Astrocyte (in vitro differentiated cells and primary cell): Measurements from ENCODE around the gene CLTCL1.
"Not testable (repeated sequence)": the region's sequence is repeated elsewhere in the genome, so short reads cannot be mapped to it uniquely, and the experiment has no call there.

ENCODE experiments used
- EZH2 ChIP-seq: IDR thresholded peaks from 2 replicates; pipeline ENCODE4 v1.6.1; 2012; ENCODE audit warnings: mild to moderate bottlenecking, low read length, inconsistent platforms; ENCODE audit not compliant: insufficient read depth
- TF ChIP-seq, protein P1 (sequence below): IDR thresholded peaks from 2 replicates; pipeline ENCODE4 v1.5.1; 2011; ENCODE audit warnings: low read depth, mild to moderate bottlenecking, inconsistent platforms, low read length, moderate library complexity; ENCODE audit not compliant: insufficient read depth

DNA sequence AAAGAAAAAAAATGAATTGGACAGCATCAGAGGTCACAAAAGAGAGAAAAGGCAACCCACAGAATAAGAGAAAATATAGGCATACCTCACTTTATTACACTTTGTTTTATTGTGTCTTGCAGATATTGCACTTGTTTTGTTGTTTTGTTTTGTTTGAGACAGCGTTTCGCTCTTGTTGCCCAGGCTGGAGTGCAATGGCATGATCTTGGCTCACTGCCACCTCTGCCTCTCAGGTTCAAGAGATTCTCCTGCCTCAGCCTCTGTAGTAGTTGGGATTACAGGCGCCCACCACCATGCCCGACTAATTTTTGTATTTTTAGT lies 32.6 kb downstream of the CLTCL1 start:
- TF ChIP-seq EZH2 = not testable (repeated sequence)
- TF ChIP-seq, protein P1, sequence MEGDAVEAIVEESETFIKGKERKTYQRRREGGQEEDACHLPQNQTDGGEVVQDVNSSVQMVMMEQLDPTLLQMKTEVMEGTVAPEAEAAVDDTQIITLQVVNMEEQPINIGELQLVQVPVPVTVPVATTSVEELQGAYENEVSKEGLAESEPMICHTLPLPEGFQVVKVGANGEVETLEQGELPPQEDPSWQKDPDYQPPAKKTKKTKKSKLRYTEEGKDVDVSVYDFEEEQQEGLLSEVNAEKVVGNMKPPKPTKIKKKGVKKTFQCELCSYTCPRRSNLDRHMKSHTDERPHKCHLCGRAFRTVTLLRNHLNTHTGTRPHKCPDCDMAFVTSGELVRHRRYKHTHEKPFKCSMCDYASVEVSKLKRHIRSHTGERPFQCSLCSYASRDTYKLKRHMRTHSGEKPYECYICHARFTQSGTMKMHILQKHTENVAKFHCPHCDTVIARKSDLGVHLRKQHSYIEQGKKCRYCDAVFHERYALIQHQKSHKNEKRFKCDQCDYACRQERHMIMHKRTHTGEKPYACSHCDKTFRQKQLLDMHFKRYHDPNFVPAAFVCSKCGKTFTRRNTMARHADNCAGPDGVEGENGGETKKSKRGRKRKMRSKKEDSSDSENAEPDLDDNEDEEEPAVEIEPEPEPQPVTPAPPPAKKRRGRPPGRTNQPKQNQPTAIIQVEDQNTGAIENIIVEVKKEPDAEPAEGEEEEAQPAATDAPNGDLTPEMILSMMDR = not testable (repeated sequence)
